Vagina (tissue), 2 donors: ENCODE data around the gene C5orf15.

Source experiments
- CTCF ChIP-seq, 3 experiments: fragments of 450-650 bp in 2 of 3; fragments of 200-600 bp in 1 of 3; sonication (generic) in 1 of 3; IDR thresholded peaks; one replicate each; pipeline ENCODE4 v1.5.1; 2017 to 2019; ENCODE audit warnings: antibody characterized with exemption in 3 of 3, mild to moderate bottlenecking in 2 of 3, moderate library complexity in 2 of 3
- POLR2A ChIP-seq, 2 donors: fragments of 450-650 bp; IDR thresholded peaks; one replicate each; pipeline ENCODE4 v1.6.1; 2017; ENCODE audit warnings: antibody characterized with exemption in 2 of 2, mild to moderate bottlenecking in 2 of 2, moderate library complexity in 2 of 2
- POLR2AphosphoS5 ChIP-seq, 2 donors: sonication (generic); formaldehyde crosslinking; IDR thresholded peaks; one replicate each; pipeline ENCODE4 v1.9.0; 2017; ENCODE audit warnings: antibody characterized with exemption in 2 of 2, mild to moderate bottlenecking in 2 of 2, low read depth in 1 of 2; ENCODE audit not compliant: insufficient read depth in 1 of 2

GRCh38 chr5:133963493-133964128 lies 4.8 kb downstream of the C5orf15 start:
- TF ChIP-seq CTCF (IDR thresholded peaks at IDR 0.05) (no peak), POLR2AphosphoS5 (IDR thresholded peaks at IDR 0.05; ENCODE audit: insufficient read depth in 1 of 2, low read depth in 1 of 2) (no peak), POLR2A (IDR thresholded peaks at IDR 0.05) (no peak)
